GM18505 (cell line): ENCODE data around the gene C3orf70.

Experiments
- ATAC-seq: cut with Tn5 transposase; IDR thresholded peaks from one replicate; pipeline ENCODE4 v1.9.1; 2021; ENCODE audit not compliant: unreplicated experiment
- POLR2A ChIP-seq: IDR thresholded peaks from 4 replicates; pipeline ENCODE4 v1.6.1; 2011; ENCODE audit warnings: borderline replicate concordance; ENCODE audit not compliant: insufficient read depth, insufficient read length; ENCODE audit errors: extremely low read depth

The C3orf70 gene

GRCh38 chr3:185162634-185163033 lies 9.8 kb upstream of the C3orf70 start:
- TF ChIP-seq POLR2A: no peak
- ATAC-seq: no peak

- no peak for ATAC-seq
- no peak for TF ChIP-seq POLR2A
Measured at GRCh38 chr3:185161761-185162160, 8.9 kb upstream of the C3orf70 start.

DNA sequence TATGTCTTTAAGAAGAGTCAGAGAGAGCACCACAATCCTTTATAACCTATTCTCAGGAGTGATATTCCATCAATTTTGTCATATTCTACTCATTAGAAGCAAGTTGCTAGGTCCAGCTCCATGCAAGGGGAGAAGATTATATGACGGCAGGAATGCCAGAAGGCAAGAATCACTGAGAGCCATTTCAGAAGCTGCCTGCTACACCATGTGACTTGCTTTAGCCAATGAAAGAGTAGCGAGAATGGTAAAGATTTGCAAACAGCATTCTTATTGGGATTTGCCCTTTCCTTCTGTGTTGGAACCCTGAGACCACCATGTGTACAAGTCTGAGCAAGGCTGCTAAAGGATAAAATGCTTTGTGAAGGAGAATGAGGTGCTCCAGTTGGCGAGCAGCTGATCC lies 4.5 kb upstream of the C3orf70 start:
- no peak for ATAC-seq
- no peak for TF ChIP-seq POLR2A

DNA sequence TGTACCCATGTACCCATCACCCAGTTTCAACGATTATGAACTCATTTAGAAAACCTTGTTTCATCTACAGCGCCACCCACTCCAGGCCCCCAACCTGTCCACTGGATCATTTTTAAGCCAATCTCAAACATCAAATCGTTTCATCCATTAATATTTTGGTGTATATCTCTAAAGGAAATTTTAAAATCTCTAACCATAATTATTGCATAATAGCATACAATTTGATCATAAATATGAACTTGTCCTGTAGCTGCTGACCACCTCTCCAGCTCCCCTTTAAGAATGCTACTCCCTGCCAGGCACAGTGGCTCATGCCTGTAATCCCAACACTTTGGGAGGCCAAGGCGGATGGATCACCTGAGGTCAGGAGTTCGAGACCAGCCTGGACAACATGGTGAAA lies 2.8 kb upstream of the C3orf70 start:
- no peak for ATAC-seq
- no peak for TF ChIP-seq POLR2A

- no peak for ATAC-seq
- TF ChIP-seq POLR2A: no peak
Measured at GRCh38 chr3:185153861-185154629, 1.2 kb upstream of the C3orf70 start.

DNA sequence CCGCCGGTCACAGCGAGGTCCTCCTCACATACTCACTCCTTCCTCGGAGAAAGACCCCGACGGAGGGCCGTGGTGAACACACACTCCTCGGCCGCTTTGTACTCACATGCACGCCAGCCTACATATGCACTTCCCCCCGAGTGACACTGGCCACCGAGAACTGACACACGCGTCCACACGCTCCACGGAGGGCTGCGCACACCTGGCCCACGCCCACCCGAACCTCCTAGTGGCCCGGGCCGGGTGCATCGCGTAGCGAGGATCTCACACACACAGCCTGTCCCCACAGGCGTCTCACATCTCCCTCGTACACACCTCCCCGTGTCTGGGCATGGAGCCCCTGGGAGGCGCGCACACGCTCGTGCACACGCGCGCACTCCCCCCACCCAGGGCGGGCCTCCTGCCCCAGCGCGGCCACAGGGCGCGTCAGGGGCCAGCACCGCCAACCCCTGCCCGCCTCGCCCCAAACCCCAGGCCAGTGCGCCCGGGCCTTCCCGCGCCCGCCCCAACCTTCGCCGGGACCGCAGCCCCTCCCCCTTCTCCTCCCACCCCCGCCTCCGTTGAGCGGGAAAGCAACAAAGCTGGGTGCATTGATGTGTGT lies 411 bp upstream of the C3orf70 start:
- no peak for TF ChIP-seq POLR2A
- ATAC-seq: no peak

DNA sequence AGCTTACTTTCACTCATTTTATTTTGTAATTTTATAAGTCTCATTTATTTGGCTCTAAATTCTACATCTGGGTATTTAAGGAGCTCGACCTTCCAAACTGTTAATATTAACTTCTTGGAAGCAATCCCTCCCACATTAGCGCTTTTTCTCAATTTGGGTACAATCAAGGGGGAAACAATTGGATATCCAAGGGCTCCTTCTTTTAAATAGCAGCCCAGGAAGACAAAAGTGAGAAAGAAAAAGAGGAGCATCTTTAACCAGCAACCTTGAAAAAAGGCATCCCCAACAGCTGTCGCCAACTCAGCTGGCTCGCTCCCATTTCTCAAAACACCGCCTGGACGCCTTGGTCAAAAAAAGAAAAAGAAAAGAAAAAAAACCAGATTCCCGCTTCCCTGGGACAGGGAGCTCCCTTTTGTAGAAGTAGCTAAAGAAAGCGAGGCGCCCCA lies 873 bp downstream of the C3orf70 start:
- TF ChIP-seq POLR2A: no peak
- no peak for ATAC-seq

DNA sequence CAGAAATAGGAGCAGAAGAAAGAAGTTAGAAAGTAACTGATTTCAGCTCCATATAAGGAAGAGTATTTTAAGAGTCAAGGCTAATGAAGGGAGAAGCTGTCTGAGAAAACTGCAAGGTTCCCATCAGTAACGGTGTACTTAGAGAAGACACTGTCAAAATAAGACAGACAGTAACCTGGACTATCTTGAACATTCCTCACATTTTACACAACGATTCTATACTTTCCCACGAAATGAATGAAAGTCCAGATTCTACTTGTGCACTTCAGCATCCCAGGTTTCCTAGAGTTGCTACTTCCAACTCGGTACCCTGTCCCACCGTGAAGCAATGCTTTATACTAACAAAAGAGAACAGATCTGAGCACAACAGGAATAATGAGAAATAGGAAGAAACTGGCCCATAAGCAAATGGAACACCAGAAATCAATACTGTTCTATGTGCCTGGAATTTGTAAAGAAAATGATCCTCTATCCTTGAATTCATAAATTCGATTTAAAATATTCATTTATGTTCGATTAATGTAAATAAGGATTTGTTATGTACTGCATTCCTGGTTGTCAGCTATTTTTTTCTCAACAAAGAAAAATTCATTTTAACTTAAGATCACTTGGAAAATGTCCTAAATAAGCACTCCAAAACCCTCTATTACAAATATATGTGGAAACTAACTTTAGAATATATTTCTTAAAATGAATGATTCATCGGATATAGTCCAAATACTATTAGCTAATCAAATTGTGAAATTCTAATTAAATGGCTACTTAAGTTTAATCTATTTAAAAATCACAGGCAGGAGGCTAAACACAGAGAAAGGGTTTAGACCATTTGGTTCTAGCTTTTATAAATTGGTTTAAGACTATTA lies 1.5 kb downstream of the C3orf70 start:
- ATAC-seq: no peak
- TF ChIP-seq POLR2A: no peak

GRCh38 chr3:185150561-185150960 lies 2.3 kb downstream of the C3orf70 start:
- ATAC-seq: no peak

GRCh38 chr3:185149591-185149990 lies 3.3 kb downstream of the C3orf70 start:
- ATAC-seq: no peak
- TF ChIP-seq POLR2A: no peak

More at GRCh38 chr3:185150561-185150960, 2.3 kb downstream of the C3orf70 start:
- no peak for TF ChIP-seq POLR2A

DNA sequence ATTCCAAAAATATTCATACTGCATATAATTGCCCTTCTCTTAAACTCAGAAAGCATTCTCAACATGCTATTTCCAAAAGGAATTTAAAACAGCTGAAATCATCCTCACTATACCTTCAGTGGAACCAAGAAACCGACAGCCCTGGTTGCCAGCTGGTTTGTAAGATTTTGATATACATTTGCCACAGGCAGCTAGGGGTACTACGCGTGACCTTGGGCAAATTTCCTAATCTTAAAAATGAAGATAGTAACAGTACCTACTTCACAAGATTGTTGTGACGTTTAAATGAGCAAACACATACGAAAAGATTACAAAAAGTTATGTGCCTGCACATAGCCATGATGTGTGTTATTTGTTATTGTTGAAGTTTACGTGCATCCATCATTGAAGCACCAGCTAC lies 7.3 kb downstream of the C3orf70 start:
- no peak for ATAC-seq
- TF ChIP-seq POLR2A: no peak

DNA sequence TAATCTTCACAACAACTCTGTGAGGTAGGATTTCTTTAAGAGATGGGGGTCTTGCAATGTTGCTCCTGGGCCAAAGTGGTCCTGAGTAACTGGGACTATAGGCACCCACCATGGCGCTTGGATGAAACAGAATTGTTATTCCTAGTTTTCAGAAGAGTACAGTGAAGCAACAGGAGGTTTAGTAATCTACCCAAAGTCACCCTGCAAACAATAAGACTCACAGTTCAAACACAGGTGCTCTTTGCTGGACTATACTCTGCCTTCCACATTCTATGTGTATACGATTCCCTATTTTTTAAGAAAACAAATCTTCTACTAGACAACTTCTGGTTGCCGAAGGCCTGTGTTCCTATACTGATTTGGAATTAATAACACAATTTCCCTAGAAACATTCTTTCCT lies 8.1 kb downstream of the C3orf70 start:
- no peak for TF ChIP-seq POLR2A
- no peak for ATAC-seq

GRCh38 chr3:185137821-185138220 lies 15.0 kb downstream of the C3orf70 start:
- TF ChIP-seq POLR2A: no peak
- ATAC-seq: no peak
